Superior temporal gyrus (tissue), 1 donor: ENCODE results near the gene PHKB.

Experiments
- DNase-seq: peaks from one replicate; pipeline ENCODE4 v3.0.0-alpha.2; 2016; ENCODE audit errors: extremely low spot score

The PHKB gene

GRCh38 chr16:47567321-47567720, 106.2 kb downstream of the PHKB start:
- no peak for DNase-seq

DNA sequence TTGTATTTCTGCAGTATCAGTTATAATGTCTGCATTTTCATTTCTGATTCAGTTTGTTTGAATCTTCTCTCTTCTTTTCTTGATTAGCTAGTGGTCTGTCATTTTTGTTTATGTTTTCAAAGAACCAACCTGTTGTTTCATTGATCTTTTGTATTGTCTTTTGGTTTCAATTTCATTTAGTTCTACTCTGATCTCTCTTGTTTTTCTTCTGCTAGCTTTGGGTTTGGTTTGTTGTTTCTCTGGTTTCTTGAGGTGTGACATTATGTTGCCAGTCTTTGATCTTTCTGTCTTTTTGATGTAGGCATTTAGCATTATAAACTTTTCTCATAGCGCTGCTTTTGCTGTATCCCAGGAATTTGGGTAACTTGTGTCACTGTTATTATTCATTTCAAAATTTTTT, 107.2 kb downstream of the PHKB start:
- no peak for DNase-seq

GRCh38 chr16:47571049-47571448, 109.9 kb downstream of the PHKB start:
- no peak for DNase-seq

DNA sequence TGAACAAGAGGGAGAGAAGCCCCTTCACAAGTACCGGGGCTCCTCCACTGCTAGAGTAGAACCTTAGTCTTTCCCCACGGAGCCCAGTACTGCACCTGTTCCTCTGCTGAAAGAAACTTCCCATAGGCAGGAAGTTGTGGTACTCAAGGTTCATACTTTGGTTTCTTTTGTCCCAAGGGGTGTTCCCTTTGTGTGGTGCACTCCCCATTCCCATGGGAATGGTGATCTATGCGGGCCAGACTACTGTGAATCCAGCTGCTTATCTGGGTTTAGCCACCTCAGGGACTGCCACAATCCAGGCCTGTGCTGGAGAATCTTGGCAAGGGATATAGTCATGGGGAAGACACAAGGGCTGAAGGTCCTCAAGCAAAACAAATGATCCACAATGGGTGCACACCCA, 110.6 kb downstream of the PHKB start:
- DNase-seq = no peak

- no peak for DNase-seq
These were observed 113.2 kb downstream of the PHKB start for GRCh38 chr16:47574091-47575054.

GRCh38 chr16:47577029-47577428, 115.9 kb downstream of the PHKB start:
- DNase-seq = no peak

DNA sequence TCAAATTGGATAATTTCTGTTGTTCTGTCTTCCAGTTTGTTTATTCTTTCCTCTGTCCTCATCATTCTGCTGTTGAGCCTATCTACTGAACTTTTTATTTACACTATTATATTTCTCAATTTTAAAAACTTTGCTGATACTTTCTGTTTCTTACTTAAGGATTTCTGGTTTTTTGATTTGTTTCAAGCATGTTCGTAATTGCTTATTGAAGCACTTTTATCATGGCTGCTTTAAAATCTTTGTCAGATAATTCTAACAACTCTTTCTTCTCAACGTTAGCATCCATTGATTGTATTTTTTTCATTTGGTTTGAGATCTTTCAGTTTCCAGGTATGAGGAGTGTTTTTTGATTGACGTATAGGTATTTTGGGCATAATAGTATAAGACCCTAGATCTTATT, 116.9 kb downstream of the PHKB start:
- no peak for DNase-seq

DNA sequence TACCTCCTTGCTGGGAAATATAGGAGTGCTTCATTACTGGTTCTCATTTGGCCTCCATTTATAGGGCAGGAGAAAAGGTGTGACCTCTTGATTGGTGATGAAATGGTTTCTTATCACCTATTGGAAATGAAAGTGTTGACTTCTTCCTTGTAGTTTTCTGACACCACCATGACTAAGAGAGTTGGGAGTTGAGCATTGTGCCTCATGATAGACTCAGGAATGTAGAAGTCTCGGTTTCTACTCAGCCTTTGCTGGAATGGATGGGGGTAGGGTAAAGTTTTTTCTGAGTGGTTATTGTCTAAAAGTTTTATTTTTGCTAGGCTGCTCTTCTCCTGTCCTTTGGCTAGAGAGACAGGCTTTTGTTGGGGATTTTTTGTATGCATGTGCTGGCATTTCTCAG, 117.4 kb downstream of the PHKB start:
- DNase-seq = no peak

- no peak for DNase-seq
These were observed 120.0 kb downstream of the PHKB start for GRCh38 chr16:47581114-47581513.

- no peak for DNase-seq
These were observed 123.5 kb downstream of the PHKB start for GRCh38 chr16:47584464-47585225.

- no peak for DNase-seq
These were observed 125.0 kb downstream of the PHKB start for GRCh38 chr16:47586121-47586520.

DNA sequence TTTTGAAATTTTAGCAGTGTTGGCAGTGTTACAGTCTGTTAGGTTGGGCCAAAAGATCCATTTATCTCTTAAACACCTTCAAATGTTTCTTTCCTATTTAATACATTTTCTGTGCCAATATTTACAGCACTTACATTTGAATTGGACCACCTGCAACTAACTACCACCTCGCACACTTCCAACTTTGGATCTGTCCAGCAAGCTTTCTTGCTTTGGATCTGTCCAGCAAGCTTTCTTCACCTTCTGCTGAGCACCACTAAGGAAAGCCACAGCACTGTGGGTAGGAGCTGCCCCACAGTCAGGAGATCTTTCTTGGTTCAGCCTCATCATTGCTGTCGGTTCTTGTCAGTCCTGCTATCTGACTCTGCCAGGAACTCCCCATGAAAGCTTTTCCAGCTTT, 129.3 kb downstream of the PHKB start:
- DNase-seq = no peak

- no peak for DNase-seq
These were observed 131.1 kb downstream of the PHKB start for GRCh38 chr16:47592232-47592631.

DNA sequence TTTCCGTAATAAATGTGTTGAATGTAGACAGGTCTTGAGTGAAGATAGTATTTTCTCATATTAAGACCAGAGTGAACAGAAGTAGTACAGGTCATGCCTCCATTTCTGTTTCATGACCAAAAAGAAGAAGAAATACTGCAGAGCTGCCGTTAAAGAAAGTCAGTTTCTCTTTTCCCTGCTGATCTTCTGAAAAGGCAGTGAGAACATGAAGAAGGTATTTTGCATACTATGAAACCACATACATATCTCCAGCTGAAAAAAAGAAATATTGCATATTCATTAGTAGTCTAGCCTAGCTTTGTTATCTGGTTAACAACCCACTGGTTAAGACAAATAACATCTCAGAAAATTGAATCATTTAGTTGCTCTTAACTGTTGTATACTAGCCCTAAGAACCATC, 138.4 kb downstream of the PHKB start:
- no peak for DNase-seq

DNA sequence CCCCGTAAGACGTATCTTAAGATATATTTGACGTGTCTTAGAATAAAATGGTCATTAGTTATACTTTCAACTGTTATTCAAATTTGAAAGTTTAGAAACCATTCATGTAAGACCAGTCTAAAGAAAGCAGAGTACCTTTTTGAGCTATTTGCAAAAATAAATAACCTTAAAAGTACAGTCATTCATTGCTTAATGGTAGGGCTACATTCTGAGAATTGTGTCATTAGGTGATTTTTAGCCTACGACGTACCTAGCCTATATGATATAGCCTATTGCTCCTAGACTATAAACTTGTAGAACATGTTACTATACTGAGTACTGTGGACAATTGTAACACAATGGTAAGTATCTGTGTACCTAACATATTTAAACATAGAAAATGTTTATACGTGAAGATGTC, 139.2 kb downstream of the PHKB start:
- DNase-seq = no peak

- DNase-seq = no peak
These were observed 143.2 kb downstream of the PHKB start for GRCh38 chr16:47604306-47604705.

GRCh38 chr16:47611042-47611441, 149.9 kb downstream of the PHKB start:
- no peak for DNase-seq

DNA sequence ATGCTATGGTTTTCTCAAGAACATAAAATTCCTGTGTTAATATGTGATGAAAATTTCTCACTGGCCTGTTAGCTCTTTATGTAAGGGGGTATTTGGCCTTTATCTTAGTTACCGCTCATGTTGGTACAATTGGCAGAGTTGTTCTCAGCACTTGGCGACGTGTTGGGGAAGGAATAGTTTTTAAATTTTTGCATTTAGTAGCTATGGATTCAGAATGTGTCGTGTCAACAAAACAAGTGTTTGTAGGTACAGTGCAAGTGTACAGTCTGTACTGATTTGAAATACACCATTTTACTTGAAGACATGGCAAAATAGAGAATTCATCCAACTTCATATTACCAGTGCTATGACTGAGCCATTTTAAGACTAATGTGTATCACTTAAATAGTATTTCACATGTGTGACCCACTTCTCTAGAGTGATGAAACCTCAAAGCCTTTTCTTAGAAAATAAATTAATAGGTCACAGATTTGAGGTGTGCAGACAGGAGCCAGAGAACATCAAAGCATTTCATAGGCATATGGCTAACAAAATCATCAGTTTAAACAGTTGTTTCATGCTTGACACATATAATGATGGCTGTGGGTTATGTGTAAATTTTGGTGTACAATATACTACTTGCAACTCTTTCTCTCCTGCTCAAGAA, 150.8 kb downstream of the PHKB start:
- DNase-seq = no peak

- DNase-seq = no peak
These were observed 151.6 kb downstream of the PHKB start for GRCh38 chr16:47612711-47613110.

- no peak for DNase-seq
These were observed 152.1 kb downstream of the PHKB start for GRCh38 chr16:47613251-47613650.

DNA sequence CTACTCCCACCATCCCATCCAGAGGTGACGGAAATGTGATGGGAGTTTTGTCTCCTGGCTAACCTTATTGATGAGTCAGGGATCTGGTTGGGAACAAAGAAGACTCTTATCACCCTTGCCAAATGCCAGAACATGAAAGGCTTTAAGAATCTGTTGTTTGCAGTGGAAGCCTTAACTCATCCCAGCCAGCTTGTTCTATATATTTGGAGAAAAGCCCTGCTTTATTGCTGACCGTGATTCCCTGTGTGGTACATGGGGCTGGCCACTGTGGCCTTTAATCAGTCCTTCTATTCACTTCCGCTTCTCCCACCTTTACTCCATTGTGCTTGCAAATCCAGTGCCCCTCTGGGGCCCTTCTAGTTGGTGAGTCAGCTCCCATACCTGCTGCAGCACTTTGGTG, 156.6 kb downstream of the PHKB start:
- DNase-seq = no peak

DNA sequence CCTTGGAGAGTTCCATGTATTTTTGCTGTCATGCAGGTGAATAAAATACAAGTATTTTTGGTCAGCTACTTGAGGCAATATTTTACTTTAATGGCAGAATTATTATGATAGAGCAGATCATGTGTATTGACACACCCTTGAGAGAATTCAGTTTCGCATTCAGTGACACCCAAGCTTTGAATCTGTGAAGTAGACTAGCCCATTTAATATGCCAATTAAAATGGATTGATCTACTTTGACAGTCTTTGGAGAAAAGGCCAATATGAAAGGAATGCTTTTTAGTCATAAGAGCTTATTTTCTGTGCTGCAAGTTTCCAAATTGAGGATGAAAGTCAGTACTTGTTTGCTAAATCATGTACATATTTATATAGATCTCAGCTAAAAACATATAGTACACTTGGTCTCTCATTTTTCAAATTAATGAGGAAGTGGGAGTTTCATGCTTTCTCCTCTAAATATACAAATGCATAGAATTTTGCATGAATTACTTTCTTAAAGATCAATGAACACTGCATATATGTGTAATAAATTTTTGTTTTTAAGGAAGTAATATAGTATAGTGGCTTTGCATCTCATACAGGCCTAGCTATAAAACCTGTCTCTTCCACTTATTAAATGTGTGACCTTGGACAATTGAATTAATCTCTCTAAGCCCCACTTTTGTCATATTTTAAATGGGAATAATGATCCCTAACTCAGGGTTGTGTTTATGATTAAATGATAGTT, 161.5 kb downstream of the PHKB start:
- no peak for DNase-seq
